ENCODE measurements around the gene GPATCH2. TPM values are rescaled to one million over a fixed set of nuclear protein-coding genes. Genes with fewer than 3 reads are reported as not detected.
"Not testable (repeated sequence)": the region's sequence is repeated elsewhere in the genome, so short reads cannot be mapped to it uniquely, and the experiment has no call there.

Gene GPATCH2
- polyA plus RNA-seq, 2 donors = 2.3 to 3.0 TPM

DNA sequence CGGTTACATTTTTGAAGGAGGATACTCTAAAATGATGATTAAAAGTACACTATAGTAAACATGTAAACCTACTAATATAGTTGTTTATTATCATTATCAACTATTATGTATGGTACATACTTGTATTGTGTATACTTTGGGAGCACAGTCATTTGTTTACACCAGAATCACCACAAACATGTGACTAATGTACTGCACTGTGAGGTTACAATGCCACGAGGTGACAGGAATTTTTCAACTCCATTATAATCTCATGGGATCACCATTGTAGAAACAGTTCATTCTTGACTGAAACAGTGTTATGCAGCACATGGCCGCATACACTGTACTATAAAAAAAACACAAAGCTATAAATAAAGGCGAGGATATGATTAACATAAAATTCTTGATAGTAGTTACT, 44.3 kb downstream of the GPATCH2 start:
- no peaks in the 10 kb centered on the region for H3K9me3 ChIP-seq (ENCODE audit: control insufficient read depth in 2 of 2, insufficient read depth in 1 of 2, low read depth in 1 of 2, low read length in 1 of 2)
- no peak overlapping the region for H3K4me3 ChIP-seq (ENCODE audit: low read depth in 1 of 2, low read length in 2 of 2)
- no peaks in the 10 kb centered on the region for H3K27me3 ChIP-seq (ENCODE audit: control insufficient read depth in 1 of 2, insufficient read depth in 2 of 2, low read length in 2 of 2)
- H3K27ac ChIP-seq (ENCODE audit: low read depth in 2 of 2, low read length in 1 of 2) = no peak overlapping the region
- no peaks in the 10 kb centered on the region for H3K36me3 ChIP-seq (ENCODE audit: control insufficient read depth in 2 of 2, insufficient read depth in 2 of 2, low read length in 1 of 2)
- WGBS, 2 donors = 64 to 75% methylated on average over 4 of the region's 4 CpGs
- H3K4me1 ChIP-seq (ENCODE audit: control insufficient read depth in 2 of 2, insufficient read depth in 2 of 2, low read length in 1 of 2) = no peaks in the 10 kb centered on the region

DNA sequence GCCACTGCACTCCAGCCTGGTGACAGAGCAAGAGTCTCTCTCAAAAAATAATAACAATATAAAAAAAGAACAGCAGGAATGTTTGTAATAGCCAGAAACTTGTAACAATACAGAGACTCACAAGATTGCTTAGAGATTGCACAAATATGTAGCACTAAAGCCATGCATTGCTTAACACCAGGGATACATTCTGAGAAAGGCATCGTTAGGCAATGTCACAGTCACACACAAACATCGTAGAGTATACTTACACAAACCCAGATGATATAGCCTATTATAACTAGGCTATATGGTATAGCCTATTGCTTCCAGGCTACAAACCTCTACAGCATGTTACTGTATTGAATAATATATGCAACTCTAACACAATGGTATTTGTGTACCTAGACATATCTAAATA, 45.3 kb downstream of the GPATCH2 start:
- Histone ChIP-seq H3K4me1 (ENCODE audit: control insufficient read depth in 2 of 2, insufficient read depth in 2 of 2, low read length in 1 of 2) (no peaks in the 10 kb centered on the region), H3K36me3 (ENCODE audit: control insufficient read depth in 2 of 2, insufficient read depth in 2 of 2, low read length in 1 of 2) (no peaks in the 10 kb centered on the region), H3K9me3 (ENCODE audit: control insufficient read depth in 2 of 2, insufficient read depth in 1 of 2, low read depth in 1 of 2, low read length in 1 of 2) (no peaks in the 10 kb centered on the region), H3K27me3 (ENCODE audit: control insufficient read depth in 1 of 2, insufficient read depth in 2 of 2, low read length in 2 of 2) (no peaks in the 10 kb centered on the region), H3K27ac (ENCODE audit: low read depth in 2 of 2, low read length in 1 of 2) (no peak overlapping the region), H3K4me3 (ENCODE audit: low read depth in 1 of 2, low read length in 2 of 2) (no peak overlapping the region)
- 91 to 92% methylated on average over 2 of the region's 2 CpGs for WGBS, 2 donors

DNA sequence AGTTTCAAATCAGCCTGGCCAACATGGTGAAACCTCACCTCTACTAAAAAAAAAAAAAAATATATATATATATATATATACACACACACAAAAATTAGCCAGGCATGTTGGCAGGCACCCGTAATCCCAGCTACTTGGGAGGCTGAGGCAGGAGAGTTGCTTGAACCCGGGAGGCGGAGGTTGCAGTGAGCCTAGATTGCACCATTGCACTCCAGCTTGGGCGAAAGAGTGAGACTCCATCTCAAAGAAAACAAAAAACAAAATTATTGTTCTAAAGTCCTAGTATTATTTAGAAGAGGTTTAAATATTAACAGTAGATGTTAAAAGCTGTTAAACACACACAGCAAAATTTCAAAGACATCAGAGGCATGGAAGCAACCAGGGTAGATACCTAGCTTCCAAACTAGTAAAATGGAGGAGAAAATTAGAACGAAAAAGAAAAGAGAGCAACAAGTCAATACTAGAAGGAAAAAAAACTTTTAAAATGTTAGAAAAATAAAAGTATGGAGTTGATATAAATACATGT, 46.5 kb downstream of the GPATCH2 start:
- H3K4me1 ChIP-seq (ENCODE audit: control insufficient read depth in 2 of 2, insufficient read depth in 2 of 2, low read length in 1 of 2); H3K27ac ChIP-seq (ENCODE audit: low read depth in 2 of 2, low read length in 1 of 2); H3K4me3 ChIP-seq (ENCODE audit: low read depth in 1 of 2, low read length in 2 of 2); H3K27me3 ChIP-seq (ENCODE audit: control insufficient read depth in 1 of 2, insufficient read depth in 2 of 2, low read length in 2 of 2); H3K36me3 ChIP-seq (ENCODE audit: control insufficient read depth in 2 of 2, insufficient read depth in 2 of 2, low read length in 1 of 2); H3K9me3 ChIP-seq (ENCODE audit: control insufficient read depth in 2 of 2, insufficient read depth in 1 of 2, low read depth in 1 of 2, low read length in 1 of 2): not testable (repeated sequence)
- 97 to 99% methylated on average over 5 of the region's 5 CpGs for WGBS, 2 donors

DNA sequence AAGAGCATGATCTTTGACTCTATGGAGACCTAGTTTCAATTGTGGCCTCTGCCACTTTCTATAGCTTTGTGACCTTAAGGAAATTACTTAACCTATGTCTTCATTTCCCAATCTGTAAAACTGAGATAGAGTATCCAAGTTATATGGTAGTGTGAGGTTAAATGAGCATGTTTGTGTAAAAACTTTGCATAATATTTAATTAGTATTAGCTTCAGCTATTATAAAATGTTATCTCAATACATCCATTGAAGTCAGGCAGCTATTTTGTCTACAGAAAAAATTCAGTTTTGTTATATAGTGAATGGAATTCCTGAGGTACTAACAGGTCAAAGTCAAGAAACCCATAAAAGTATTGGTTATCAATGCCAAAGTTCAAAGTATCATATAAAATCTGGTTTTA, 53.6 kb downstream of the GPATCH2 start:
- H3K4me1 ChIP-seq (ENCODE audit: control insufficient read depth in 2 of 2, insufficient read depth in 2 of 2, low read length in 1 of 2) = no peaks in the 10 kb centered on the region
- H3K36me3 ChIP-seq (ENCODE audit: control insufficient read depth in 2 of 2, insufficient read depth in 2 of 2, low read length in 1 of 2) = no peaks in the 10 kb centered on the region
- no peaks in the 10 kb centered on the region for H3K27me3 ChIP-seq (ENCODE audit: control insufficient read depth in 1 of 2, insufficient read depth in 2 of 2, low read length in 2 of 2)
- no peaks in the 10 kb centered on the region for H3K9me3 ChIP-seq (ENCODE audit: control insufficient read depth in 2 of 2, insufficient read depth in 1 of 2, low read depth in 1 of 2, low read length in 1 of 2)
- no peak overlapping the region for H3K4me3 ChIP-seq (ENCODE audit: low read depth in 1 of 2, low read length in 2 of 2)
- H3K27ac ChIP-seq (ENCODE audit: low read depth in 2 of 2, low read length in 1 of 2) = no peak overlapping the region

DNA sequence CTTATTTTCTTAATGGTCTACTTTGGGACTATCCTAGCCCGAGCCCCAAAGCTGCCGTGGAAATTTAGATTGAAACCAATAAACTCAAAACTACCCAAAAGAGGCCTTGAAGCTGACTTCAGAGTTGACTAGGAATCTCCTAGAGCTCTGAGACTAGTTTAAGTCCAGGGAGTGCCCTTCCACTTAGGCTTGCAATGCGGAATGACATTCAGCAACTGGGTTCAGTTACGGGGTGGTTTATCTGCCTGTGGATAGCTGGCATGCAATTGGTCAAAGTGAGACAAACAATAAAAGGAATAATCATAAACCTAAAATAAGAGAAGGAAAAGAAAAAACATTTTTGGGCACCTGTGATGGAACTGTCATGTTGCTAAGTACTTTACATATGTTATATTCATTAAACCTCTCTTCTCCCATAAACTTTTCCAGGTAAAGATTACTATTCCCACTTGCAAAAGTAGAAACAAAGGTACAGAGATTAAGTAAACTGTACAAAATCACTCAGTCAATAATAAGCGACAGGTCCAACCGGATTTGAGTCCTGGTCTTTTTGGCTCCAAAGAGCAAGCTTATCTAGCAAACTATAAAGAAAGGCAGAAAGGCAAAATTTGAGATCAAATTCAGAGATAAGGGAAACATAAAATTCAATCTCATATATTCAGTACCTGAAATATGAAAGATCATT, 56.5 kb downstream of the GPATCH2 start:
- Histone ChIP-seq H3K36me3 (ENCODE audit: control insufficient read depth in 2 of 2, insufficient read depth in 2 of 2, low read length in 1 of 2) (no peaks in the 10 kb centered on the region), H3K27me3 (ENCODE audit: control insufficient read depth in 1 of 2, insufficient read depth in 2 of 2, low read length in 2 of 2) (no peaks in the 10 kb centered on the region), H3K4me3 (ENCODE audit: low read depth in 1 of 2, low read length in 2 of 2) (no peak overlapping the region), H3K27ac (ENCODE audit: low read depth in 2 of 2, low read length in 1 of 2) (no peak overlapping the region), H3K4me1 (ENCODE audit: control insufficient read depth in 2 of 2, insufficient read depth in 2 of 2, low read length in 1 of 2) (no peaks in the 10 kb centered on the region), H3K9me3 (ENCODE audit: control insufficient read depth in 2 of 2, insufficient read depth in 1 of 2, low read depth in 1 of 2, low read length in 1 of 2) (no peaks in the 10 kb centered on the region)
- 83 to 89% methylated on average over 6 of the region's 6 CpGs for WGBS, 2 donors

DNA sequence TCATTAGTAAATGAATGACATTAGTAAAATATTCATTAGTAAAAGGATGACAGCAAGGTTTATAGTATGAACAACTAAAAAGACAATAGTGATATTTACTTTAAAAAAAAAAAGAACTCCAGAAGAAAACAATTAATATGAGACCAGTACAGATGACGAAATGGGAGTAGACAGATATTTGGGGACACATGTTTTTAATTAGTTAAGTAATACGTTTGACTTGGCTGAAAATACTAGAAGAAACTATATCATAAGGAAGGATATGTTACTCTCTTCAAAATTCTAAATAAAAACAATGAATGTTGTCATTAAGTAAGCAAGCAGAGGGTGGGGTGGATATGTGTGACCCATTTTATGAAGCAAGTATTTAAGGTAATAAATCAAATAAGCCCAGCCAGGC, 61.9 kb downstream of the GPATCH2 start:
- no peaks in the 10 kb centered on the region for H3K4me1 ChIP-seq (ENCODE audit: control insufficient read depth in 2 of 2, insufficient read depth in 2 of 2, low read length in 1 of 2)
- H3K36me3 ChIP-seq (ENCODE audit: control insufficient read depth in 2 of 2, insufficient read depth in 2 of 2, low read length in 1 of 2) = no peaks in the 10 kb centered on the region
- 80 to 89% methylated on average over 2 of the region's 2 CpGs for WGBS, 2 donors
- H3K4me3 ChIP-seq (ENCODE audit: low read depth in 1 of 2, low read length in 2 of 2) = no peak overlapping the region
- no peaks in the 10 kb centered on the region for H3K9me3 ChIP-seq (ENCODE audit: control insufficient read depth in 2 of 2, insufficient read depth in 1 of 2, low read depth in 1 of 2, low read length in 1 of 2)
- no peak overlapping the region for H3K27ac ChIP-seq (ENCODE audit: low read depth in 2 of 2, low read length in 1 of 2)
- no peaks in the 10 kb centered on the region for H3K27me3 ChIP-seq (ENCODE audit: control insufficient read depth in 1 of 2, insufficient read depth in 2 of 2, low read length in 2 of 2)

DNA sequence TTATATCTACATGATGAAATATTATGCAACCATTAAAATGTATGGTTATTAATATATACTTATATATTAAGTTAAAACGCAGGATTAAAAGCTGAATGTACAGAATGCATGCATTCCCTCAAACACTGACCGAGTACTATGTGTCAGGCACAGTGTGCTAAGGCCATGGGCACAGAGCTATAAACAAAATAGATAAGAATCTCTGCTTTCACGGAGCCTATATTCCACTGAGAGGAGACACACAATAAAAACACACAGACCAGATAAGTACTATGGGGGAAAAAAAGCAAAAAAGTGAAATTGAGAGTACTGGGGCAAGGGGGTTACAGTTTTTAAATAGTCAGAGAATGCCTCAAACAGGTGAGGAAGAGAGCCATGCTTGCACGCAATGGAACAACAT, 62.7 kb downstream of the GPATCH2 start:
- H3K9me3 ChIP-seq (ENCODE audit: control insufficient read depth in 2 of 2, insufficient read depth in 1 of 2, low read depth in 1 of 2, low read length in 1 of 2) = no peaks in the 10 kb centered on the region
- no peaks in the 10 kb centered on the region for H3K27me3 ChIP-seq (ENCODE audit: control insufficient read depth in 1 of 2, insufficient read depth in 2 of 2, low read length in 2 of 2)
- no peaks in the 10 kb centered on the region for H3K4me1 ChIP-seq (ENCODE audit: control insufficient read depth in 2 of 2, insufficient read depth in 2 of 2, low read length in 1 of 2)
- no peak overlapping the region for H3K4me3 ChIP-seq (ENCODE audit: low read depth in 1 of 2, low read length in 2 of 2)
- no peak overlapping the region for H3K27ac ChIP-seq (ENCODE audit: low read depth in 2 of 2, low read length in 1 of 2)
- no peaks in the 10 kb centered on the region for H3K36me3 ChIP-seq (ENCODE audit: control insufficient read depth in 2 of 2, insufficient read depth in 2 of 2, low read length in 1 of 2)
- 93 to 95% methylated on average over 4 of the region's 4 CpGs for WGBS, 2 donors

DNA sequence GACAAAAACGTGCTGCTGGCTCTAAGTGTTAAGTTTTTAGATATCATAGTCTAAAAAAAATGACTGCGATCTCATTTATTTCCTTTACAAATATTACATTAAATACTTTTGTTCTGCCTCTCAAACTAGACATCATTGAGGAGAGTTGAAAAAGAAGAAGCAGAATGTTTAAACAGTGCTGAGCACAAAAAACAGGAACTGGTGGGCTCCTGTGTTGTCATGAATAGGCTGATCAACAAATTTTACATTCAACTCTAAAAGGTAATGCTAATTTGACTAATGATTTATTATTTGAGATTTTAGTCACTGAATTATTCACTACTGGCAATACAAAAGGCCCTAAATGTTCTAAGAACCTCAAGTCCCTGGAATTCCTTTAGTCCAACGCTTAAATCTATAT, 66.1 kb downstream of the GPATCH2 start:
- WGBS, 2 donors = 84 to 92% methylated on average over 3 of the region's 3 CpGs

DNA sequence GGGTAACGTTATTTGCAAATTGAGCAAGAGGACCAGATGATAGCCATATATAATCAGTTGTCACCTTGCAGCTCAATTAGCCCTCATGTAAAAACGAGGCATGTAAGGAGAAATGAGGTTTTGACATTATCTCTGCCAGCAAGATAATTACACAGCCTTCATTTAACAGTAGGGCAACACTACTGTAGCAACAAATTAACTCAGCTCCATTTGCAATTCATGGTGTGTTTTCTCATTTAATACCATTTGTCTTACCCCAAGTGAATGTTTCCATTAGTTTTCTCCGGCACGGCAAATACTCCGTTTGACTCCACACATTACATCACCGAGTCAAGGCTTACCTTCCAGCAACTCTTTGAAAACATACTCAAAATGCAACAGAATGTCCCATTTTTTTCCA, 66.7 kb downstream of the GPATCH2 start:
- Histone ChIP-seq H3K27ac (ENCODE audit: low read depth in 2 of 2, low read length in 1 of 2) (no peak overlapping the region), H3K36me3 (ENCODE audit: control insufficient read depth in 2 of 2, insufficient read depth in 2 of 2, low read length in 1 of 2) (no peaks in the 10 kb centered on the region), H3K9me3 (ENCODE audit: control insufficient read depth in 2 of 2, insufficient read depth in 1 of 2, low read depth in 1 of 2, low read length in 1 of 2) (no peaks in the 10 kb centered on the region), H3K4me1 (ENCODE audit: control insufficient read depth in 2 of 2, insufficient read depth in 2 of 2, low read length in 1 of 2) (no peaks in the 10 kb centered on the region), H3K27me3 (ENCODE audit: control insufficient read depth in 1 of 2, insufficient read depth in 2 of 2, low read length in 2 of 2) (no peaks in the 10 kb centered on the region), H3K4me3 (ENCODE audit: low read depth in 1 of 2, low read length in 2 of 2) (no peak overlapping the region)
- WGBS, 2 donors = 76 to 89% methylated on average over 6 of the region's 6 CpGs

More for the DNA sequence above, 66.1 kb downstream of the GPATCH2 start:
- Histone ChIP-seq H3K27ac (ENCODE audit: low read depth in 2 of 2, low read length in 1 of 2) (no peak overlapping the region), H3K4me1 (ENCODE audit: control insufficient read depth in 2 of 2, insufficient read depth in 2 of 2, low read length in 1 of 2) (no peaks in the 10 kb centered on the region), H3K36me3 (ENCODE audit: control insufficient read depth in 2 of 2, insufficient read depth in 2 of 2, low read length in 1 of 2) (no peaks in the 10 kb centered on the region), H3K27me3 (ENCODE audit: control insufficient read depth in 1 of 2, insufficient read depth in 2 of 2, low read length in 2 of 2) (no peaks in the 10 kb centered on the region), H3K9me3 (ENCODE audit: control insufficient read depth in 2 of 2, insufficient read depth in 1 of 2, low read depth in 1 of 2, low read length in 1 of 2) (no peaks in the 10 kb centered on the region), H3K4me3 (ENCODE audit: low read depth in 1 of 2, low read length in 2 of 2) (no peak overlapping the region)

DNA sequence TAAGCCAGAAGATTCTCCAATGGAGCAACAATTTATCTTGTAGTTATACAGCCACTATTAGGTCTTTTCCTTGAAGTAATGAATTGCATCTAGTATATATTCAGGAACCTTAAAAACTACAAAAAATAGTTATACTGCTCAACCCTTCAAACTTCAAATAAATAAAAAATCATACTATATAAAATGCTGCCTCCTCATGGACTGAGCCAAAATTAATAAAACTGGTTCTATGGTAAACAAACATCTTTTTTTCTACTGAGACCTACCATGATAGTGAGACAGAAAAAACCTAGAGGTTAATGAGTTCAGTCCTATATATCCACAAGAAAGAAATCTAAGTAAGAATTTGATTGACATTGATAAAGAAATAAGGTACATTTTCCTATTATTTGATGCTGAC, 67.7 kb downstream of the GPATCH2 start:
- no peak overlapping the region for H3K27ac ChIP-seq (ENCODE audit: low read depth in 2 of 2, low read length in 1 of 2)
- no peaks in the 10 kb centered on the region for H3K4me1 ChIP-seq (ENCODE audit: control insufficient read depth in 2 of 2, insufficient read depth in 2 of 2, low read length in 1 of 2)
- H3K9me3 ChIP-seq (ENCODE audit: control insufficient read depth in 2 of 2, insufficient read depth in 1 of 2, low read depth in 1 of 2, low read length in 1 of 2) = no peaks in the 10 kb centered on the region
- H3K4me3 ChIP-seq (ENCODE audit: low read depth in 1 of 2, low read length in 2 of 2) = no peak overlapping the region
- H3K36me3 ChIP-seq (ENCODE audit: control insufficient read depth in 2 of 2, insufficient read depth in 2 of 2, low read length in 1 of 2) = no peaks in the 10 kb centered on the region
- H3K27me3 ChIP-seq (ENCODE audit: control insufficient read depth in 1 of 2, insufficient read depth in 2 of 2, low read length in 2 of 2) = no peaks in the 10 kb centered on the region
